Amygdala (tissue), 56 donors: ENCODE measurements around the gene NFS1.
"Not testable (repeated sequence)": the region's sequence is repeated elsewhere in the genome, so short reads cannot be mapped to it uniquely, and the experiment has no call there.

ENCODE experiments used
- DNase-seq, 56 donors: peaks; one replicate each; lab custom pipeline; 2025; lab: John Stamatoyannopoulos, UW

Gene NFS1

GRCh38 chr20:35729836-35730582 lies 30.9 kb upstream of the NFS1 start:
- no peak for DNase-seq

DNA sequence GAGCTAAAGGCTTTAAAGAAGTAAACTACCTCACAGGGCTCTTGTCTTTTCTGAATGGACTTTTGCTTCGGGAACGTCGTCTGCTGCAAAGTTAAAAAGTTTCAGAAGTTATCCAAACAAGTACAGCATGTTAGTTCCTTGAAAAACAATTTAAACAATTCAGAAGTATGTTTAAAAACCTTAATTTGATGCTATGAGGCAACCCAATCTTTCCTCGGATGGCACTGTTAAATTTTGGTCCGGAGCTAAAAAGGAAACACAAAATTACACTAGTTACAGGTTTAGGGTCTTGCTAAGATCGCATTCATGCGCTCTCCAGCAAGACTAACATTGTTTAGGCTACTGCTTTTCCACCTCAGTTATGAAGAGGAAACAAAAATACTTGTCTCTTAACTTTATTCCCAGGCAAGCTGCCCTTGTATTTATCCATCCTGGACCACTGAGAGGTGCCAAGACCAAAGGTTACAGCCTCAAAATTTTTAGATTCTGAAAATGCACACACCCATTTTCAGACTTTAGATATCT lies 30.2 kb upstream of the NFS1 start:
- no peak for DNase-seq

- no peak for DNase-seq
Observed at GRCh38 chr20:35726842-35727711, 27.9 kb upstream of the NFS1 start.

GRCh38 chr20:35724321-35725230 lies 25.4 kb upstream of the NFS1 start:
- DNase-seq: no peak

DNA sequence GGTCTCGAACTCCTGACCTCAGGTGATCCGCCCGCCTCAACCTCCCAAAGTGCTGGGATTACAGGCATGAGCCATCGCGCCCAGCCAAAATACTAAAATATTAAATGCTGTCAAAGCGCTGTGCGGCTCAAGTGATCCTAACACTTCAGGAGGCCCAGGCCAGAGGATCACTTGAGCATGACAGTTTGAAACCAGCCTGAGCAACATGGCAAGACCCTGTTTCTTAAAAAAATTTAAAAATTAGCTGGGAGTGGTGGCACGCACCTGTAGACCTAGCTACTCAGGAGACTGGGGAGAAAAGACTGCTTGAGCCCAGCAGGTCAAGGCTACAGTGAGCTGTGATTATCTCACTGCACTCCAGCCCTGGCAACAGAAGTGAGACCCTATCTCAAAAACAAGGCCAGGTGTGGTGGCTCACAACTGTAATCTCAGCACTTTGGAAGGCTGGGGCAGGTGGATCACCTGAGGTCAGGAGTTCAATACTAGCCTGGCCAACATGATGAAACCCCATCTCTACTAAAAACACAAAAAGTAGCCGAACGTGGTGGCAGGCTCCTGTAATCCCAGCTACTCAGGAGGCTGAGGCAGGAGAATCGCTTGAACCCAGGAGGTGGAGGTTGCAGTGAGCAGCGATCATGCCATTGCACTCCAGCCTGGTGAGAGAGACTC lies 24.6 kb upstream of the NFS1 start:
- DNase-seq: not testable (repeated sequence)

DNA sequence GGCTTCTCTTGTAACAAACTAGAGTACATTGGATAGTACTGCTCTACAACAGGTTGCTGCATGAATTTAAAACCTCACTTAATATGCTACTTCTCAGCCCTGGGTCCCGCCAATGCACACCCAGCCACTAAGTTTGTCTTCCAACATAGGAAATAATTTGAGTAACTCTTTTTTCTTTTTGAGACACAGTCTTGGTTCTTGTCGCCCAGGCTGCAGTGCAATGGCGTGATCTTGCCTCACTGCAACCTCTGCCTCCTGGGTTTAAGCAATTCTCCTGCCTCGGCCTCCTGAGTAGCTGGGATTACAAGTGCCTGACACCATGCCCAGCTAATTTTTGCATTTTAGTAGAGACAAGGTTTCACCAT lies 24.1 kb upstream of the NFS1 start:
- not testable (repeated sequence) for DNase-seq

DNA sequence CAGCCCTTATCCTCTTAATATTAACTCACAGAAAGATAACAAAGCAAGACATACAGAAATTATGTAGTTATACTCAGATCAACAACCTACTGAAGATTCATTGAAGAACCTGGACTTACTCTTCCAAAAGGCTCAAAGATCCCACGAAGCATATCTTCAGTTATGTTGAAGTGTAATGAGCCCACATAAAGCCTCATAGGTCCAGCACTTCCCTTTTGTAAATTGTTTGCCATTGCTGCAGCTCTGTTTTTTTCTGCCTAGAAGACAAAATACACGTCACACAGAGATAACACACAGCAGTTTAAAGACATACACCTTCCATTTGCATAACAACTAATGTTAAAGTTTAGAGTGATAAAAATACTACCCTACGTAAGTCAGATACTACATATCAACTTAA lies 22.5 kb upstream of the NFS1 start:
- no peak for DNase-seq

- DNase-seq: no peak
Observed at GRCh38 chr20:35721219-35721618, 22.1 kb upstream of the NFS1 start.

GRCh38 chr20:35720165-35721123 lies 21.3 kb upstream of the NFS1 start:
- DNase-seq: no peak

GRCh38 chr20:35719717-35720116 lies 20.6 kb upstream of the NFS1 start:
- DNase-seq: no peak

DNA sequence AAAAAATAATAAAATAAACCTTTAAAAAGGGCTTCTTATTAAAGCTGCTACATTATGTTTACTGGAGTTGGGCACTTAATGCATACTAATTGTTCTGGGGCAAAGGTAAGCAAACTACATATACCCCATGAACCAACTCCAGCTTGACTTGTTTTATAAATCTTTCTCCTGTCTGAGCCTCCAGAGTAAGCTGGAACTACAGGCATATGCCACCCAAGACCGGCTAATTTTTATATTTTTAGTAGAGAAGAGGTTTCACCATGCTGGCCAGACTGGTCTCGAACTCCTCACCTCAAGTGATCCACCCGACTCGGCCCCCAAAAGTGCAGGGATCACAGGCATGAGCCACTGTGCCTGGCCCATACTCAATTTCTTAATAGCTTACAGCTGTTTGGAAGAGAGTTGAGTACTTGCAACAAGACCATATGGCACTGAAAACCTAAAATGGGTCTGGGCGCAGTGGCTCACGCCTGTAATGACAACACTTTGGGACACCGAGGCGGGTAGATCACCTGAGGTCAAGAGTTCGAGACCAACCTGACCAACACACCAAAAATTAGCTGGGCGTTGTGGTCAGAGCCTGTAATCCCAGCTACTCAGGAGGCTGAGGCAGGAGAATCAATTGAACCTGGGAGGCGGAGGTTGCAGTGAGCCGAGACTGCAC lies 20.0 kb upstream of the NFS1 start:
- no peak for DNase-seq

DNA sequence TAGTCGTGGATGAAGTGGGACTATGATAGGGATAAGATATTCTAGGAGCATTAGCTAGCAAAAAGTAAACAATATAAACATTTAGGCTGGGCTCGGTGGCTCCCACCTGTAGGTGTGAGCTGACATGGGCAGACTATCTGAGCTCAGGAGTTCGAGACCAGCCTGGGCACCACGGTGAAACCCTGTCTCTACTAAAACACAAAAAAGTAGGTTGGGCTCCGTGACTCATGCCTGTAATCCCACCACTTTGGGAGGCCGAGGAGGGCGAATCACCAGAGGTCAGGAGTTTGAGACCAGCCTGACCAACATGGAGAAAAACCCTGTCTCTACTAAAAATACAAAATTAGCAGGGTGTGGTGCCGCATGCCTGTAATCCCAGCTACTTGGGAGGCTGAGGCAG lies 19.2 kb upstream of the NFS1 start:
- not testable (repeated sequence) for DNase-seq

- DNase-seq: no peak
Observed at GRCh38 chr20:35716330-35716729, 17.2 kb upstream of the NFS1 start.

GRCh38 chr20:35715652-35716051 lies 16.5 kb upstream of the NFS1 start:
- no peak for DNase-seq

DNA sequence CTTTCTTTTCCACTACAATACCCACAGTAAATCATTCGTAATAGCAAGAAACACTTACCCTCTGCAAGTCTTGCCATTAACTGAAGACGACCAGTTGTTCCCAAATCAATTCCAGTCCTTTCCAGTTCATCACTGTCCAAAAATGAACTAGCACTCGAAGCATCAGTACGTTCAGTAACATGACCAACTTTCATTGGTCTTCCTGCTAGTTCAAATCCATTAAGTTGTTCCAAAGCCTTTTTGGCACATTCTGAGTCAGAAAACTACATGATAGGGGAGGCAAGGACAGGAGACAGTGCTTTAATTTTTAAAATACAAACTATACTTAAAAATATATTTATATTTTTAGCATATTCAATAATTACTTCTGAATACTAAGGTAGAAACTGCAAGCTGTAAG lies 15.0 kb upstream of the NFS1 start:
- DNase-seq: no peak

- not testable (repeated sequence) for DNase-seq
Observed at GRCh38 chr20:35713120-35713519, 14.0 kb upstream of the NFS1 start.

GRCh38 chr20:35711588-35712209 lies 12.5 kb upstream of the NFS1 start:
- DNase-seq: no peak
